ENCODE results near the gene PRKCZ.

The PRKCZ gene

DNA sequence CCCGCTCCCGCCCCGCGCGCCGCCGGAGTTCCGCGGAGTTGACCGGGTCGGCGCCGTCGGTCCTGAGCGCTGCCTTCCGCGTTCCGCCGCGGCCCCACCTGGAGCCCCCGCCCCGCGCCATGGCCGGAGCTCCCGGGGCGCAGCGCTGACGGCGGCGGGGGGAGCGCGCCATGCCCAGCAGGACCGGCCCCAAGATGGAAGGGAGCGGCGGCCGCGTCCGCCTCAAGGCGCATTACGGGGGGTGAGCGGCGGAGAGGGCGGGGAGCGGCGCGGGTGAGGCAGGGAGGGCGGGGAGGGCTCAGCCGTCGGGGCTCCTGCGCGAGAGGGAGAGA is 216 bp downstream of the PRKCZ start:
- no peak for TF ChIP-seq Cebpa-rat (IDR thresholded peaks at IDR 0.05)
- peak overlapping the region; percentile 51 to 74 (median 62) for H3K4me3 ChIP-seq
- H3K9ac ChIP-seq, result peak overlapping the region in 7 of 11 experiments; percentile 28 to 67 (median 37); a peak in 6 of 22 replicates
- H3K9me3 ChIP-seq (replicated peaks in 1 of 11), result no peaks in the 10 kb centered on the region
- peaks cover 30 to 92% (median 86%) of the 10 kb centered on the region in 10 experiments for H3K4me1 ChIP-seq
- H3K36me3 ChIP-seq, result no peaks in the 10 kb centered on the region
- H3K27me3 ChIP-seq, result peaks cover 55 to 91% (median 67%) of the 10 kb centered on the region in 11 experiments
- no peak overlapping the region; a peak in 1 of 22 replicates for H3K27ac ChIP-seq
- peak overlapping the region; percentile 53 to 85 (median 80); a peak in 21 of 22 replicates for H3K4me2 ChIP-seq
- peaks cover 0 to 64% (median 16%) of the 10 kb centered on the region in 11 experiments; a peak in 12 of 22 replicates for H4K20me1 ChIP-seq

DNA sequence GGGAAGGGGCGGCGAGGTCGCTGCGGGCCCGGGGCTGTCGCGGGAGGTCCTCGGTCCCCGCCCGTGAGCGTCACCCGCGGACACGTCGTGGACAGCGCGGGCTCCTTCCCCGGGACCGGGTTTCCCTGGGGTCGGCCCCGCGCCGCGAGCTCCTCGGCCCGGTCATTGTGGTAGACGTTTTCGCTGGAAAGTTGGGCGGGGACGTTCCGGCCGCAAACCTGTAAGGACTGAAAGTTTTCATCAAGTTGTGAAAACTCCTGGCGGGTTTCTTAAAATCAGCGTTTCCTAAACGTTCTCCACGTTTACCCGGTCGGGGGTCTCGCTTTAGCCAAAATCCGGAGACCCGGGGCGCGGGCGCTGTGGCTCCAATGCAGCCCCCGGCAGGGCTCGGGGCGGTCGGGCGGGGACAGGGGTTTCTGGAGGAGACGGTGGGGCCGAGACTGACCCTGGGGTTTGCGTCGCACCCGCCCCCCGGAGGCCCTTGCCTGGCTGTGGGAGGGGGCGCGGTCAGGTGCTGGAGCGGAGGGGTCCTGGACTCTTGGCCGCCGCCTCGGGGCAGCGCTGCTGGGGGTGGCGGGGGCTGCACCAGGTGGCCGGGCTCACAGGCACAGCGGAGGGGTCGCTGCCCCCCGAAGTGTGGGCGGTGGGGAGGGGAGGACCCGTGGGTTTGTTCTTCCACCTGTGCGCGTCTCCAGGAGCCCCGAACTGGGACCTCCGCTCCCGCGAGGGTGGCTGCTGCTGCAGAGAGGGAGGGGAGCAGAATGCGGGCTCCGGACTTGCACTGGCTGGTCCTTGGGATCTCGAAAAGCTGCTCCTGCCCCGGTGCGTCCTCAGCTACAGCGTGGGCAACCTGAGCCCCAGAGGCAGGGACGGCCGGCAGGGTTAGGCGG is 827 bp downstream of the PRKCZ start:
- H4K20me1 ChIP-seq, result peaks cover 0 to 60% (median 16%) of the 10 kb centered on the region in 11 experiments; a peak in 12 of 22 replicates
- peaks cover 24 to 92% (median 80%) of the 10 kb centered on the region in 10 experiments for H3K4me1 ChIP-seq
- H3K9ac ChIP-seq, result peak overlapping the region in 6 of 11 experiments; percentile 28 to 67 (median 36); a peak in 6 of 22 replicates
- TF ChIP-seq Cebpa-rat (IDR thresholded peaks at IDR 0.05), result no peak
- no peak overlapping the region; a peak in 1 of 22 replicates for H3K27ac ChIP-seq
- peaks cover 55 to 85% (median 66%) of the 10 kb centered on the region in 11 experiments for H3K27me3 ChIP-seq
- peak overlapping the region; percentile 53 to 85 (median 80); a peak in 21 of 22 replicates for H3K4me2 ChIP-seq
- H3K36me3 ChIP-seq, result no peaks in the 10 kb centered on the region
- peak overlapping the region; percentile 51 to 74 (median 62) for H3K4me3 ChIP-seq
- no peaks in the 10 kb centered on the region for H3K9me3 ChIP-seq (replicated peaks in 1 of 11)

DNA sequence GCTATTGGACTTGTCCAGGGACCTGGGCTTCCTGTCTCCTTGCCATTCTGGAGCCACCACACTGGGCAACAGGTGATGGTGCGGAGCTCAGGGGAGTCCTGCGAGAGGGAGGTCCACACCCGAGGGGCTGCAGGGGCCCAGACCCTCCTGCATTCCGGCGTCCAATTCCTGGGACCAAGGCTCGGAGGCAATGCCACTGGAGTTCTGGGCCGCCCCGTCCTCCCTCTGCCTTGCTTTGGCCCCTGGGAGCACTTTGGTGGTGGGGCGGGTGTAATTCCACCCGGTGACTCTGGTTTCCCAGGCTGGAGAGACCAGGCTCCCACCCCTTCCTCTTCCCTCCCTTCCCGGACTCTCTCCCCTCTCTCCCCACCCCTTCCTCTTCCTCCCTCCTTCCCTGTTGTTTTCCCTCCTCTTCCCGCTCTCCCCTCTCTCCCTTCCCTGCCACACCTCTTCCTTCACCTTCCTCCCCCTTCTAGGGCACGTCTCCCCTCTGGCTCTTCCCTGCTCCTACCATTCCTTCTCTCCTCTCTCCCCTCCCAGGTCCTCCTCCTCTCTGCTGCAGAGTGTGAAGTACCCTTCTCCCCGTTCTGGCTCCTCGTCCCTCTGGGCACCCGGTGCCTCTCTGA is 2.0 kb downstream of the PRKCZ start:
- Histone ChIP-seq H3K9ac (no peak overlapping the region), H3K4me3 (no peak overlapping the region), H3K4me2 (peak overlapping the region; percentile 13 to 85 (median 80); a peak in 20 of 22 replicates), H3K27me3 (peaks cover 55 to 75% (median 59%) of the 10 kb centered on the region in 11 experiments), H3K36me3 (no peaks in the 10 kb centered on the region), H3K27ac (no peak overlapping the region), H4K20me1 (peaks cover 0 to 55% (median 16%) of the 10 kb centered on the region in 11 experiments; a peak in 12 of 22 replicates), H3K4me1 (peaks cover 22 to 86% (median 70%) of the 10 kb centered on the region in 10 experiments), H3K9me3 (replicated peaks in 1 of 11) (no peaks in the 10 kb centered on the region)
- no peak for TF ChIP-seq Cebpa-rat (IDR thresholded peaks at IDR 0.05)

GRCh38 chr1:2052756-2053155 is 2.5 kb downstream of the PRKCZ start:
- peaks cover 0 to 54% (median 16%) of the 10 kb centered on the region in 11 experiments; a peak in 12 of 22 replicates for H4K20me1 ChIP-seq
- H3K36me3 ChIP-seq, result no peaks in the 10 kb centered on the region
- no peaks in the 10 kb centered on the region for H3K9me3 ChIP-seq (replicated peaks in 1 of 11)
- peak overlapping the region; percentile 12 to 85 (median 80); a peak in 19 of 22 replicates for H3K4me2 ChIP-seq
- no peak overlapping the region for H3K9ac ChIP-seq
- no peak overlapping the region for H3K27ac ChIP-seq
- peaks cover 22 to 80% (median 65%) of the 10 kb centered on the region in 10 experiments for H3K4me1 ChIP-seq
- no peak for TF ChIP-seq Cebpa-rat (IDR thresholded peaks at IDR 0.05)
- H3K27me3 ChIP-seq, result peaks cover 50 to 69% (median 53%) of the 10 kb centered on the region in 11 experiments
- no peak overlapping the region for H3K4me3 ChIP-seq

- peaks cover 45 to 64% (median 48%) of the 10 kb centered on the region in 11 experiments for H3K27me3 ChIP-seq
- H3K9me3 ChIP-seq (replicated peaks in 1 of 11), result no peaks in the 10 kb centered on the region
- H3K9ac ChIP-seq, result peak overlapping the region in 2 of 11 experiments; percentile 35 to 44; a peak in 1 of 22 replicates
- H3K4me1 ChIP-seq, result peaks cover 22 to 77% (median 60%) of the 10 kb centered on the region in 10 experiments
- H3K36me3 ChIP-seq, result no peaks in the 10 kb centered on the region
- no peak for TF ChIP-seq Cebpa-rat (IDR thresholded peaks at IDR 0.05)
- no peak overlapping the region for H3K4me3 ChIP-seq
- peak overlapping the region in 3 of 11 experiments; percentile 24 to 48 (median 44); a peak in 4 of 22 replicates for H3K27ac ChIP-seq
- H4K20me1 ChIP-seq, result peaks cover 0 to 54% (median 16%) of the 10 kb centered on the region in 11 experiments; a peak in 12 of 22 replicates
- peak overlapping the region in 10 of 11 experiments; percentile 12 to 85 (median 80); a peak in 19 of 22 replicates for H3K4me2 ChIP-seq
These were observed 3.0 kb downstream of the PRKCZ start for GRCh38 chr1:2053217-2053616.

GRCh38 chr1:2053784-2054376 is 3.7 kb downstream of the PRKCZ start:
- Histone ChIP-seq H3K9ac (peak overlapping the region in 4 of 11 experiments; percentile 32 to 61 (median 40); a peak in 7 of 22 replicates), H3K27ac (peak overlapping the region in 4 of 11 experiments; percentile 24 to 48 (median 46); a peak in 7 of 22 replicates), H3K4me1 (peaks cover 22 to 77% (median 54%) of the 10 kb centered on the region in 10 experiments), H3K36me3 (no peaks in the 10 kb centered on the region), H3K4me2 (peak overlapping the region in 9 of 11 experiments; percentile 24 to 85 (median 81); a peak in 18 of 22 replicates), H3K4me3 (no peak overlapping the region; a peak in 1 of 20 replicates), H3K9me3 (replicated peaks in 1 of 11) (no peaks in the 10 kb centered on the region), H4K20me1 (peaks cover 0 to 51% (median 16%) of the 10 kb centered on the region in 11 experiments; a peak in 12 of 22 replicates), H3K27me3 (peaks cover 39 to 59% (median 42%) of the 10 kb centered on the region in 11 experiments)
- no peak for TF ChIP-seq Cebpa-rat (IDR thresholded peaks at IDR 0.05)

DNA sequence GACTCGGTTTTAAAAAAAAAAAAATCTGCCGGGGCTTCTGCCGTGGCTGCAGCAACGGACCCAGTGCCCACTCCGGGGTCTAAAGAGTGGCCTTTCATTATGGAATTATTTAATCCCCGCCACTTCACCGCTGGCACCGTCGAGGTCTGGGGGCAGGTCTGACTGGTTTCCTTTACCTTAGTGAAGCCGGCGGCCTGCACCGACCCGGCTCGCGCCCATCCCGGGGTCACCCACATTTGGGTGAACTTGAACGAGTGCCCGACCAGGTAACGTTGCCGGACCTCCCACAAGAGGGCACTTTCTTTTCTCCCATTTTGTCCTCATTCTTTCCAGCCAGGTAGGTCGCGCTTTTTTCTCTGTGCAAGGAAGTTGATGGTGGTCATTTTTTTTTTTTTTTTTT is 4.3 kb downstream of the PRKCZ start:
- peak overlapping the region in 3 of 11 experiments; percentile 24 to 48 (median 47); a peak in 3 of 22 replicates for H3K27ac ChIP-seq
- H3K9ac ChIP-seq, result peak overlapping the region in 2 of 11 experiments; percentile 35 to 44; a peak in 1 of 22 replicates
- peaks cover 0 to 45% (median 16%) of the 10 kb centered on the region in 11 experiments; a peak in 12 of 22 replicates for H4K20me1 ChIP-seq
- no peak overlapping the region; a peak in 1 of 20 replicates for H3K4me3 ChIP-seq
- H3K4me1 ChIP-seq, result peaks cover 20 to 77% (median 51%) of the 10 kb centered on the region in 10 experiments
- peaks cover 32 to 59% (median 35%) of the 10 kb centered on the region in 11 experiments for H3K27me3 ChIP-seq
- no peaks in the 10 kb centered on the region for H3K9me3 ChIP-seq (replicated peaks in 1 of 11)
- TF ChIP-seq Cebpa-rat (IDR thresholded peaks at IDR 0.05), result no peak
- no peaks in the 10 kb centered on the region for H3K36me3 ChIP-seq
- peak overlapping the region in 9 of 11 experiments; percentile 24 to 85 (median 81); a peak in 16 of 22 replicates for H3K4me2 ChIP-seq
